Caco-2 (cell line): Measurements from ENCODE around the gene CEP41. TPM values are rescaled to one million over a fixed set of nuclear protein-coding genes. Genes with fewer than 3 reads are reported as not detected.
A peak's percentile ranks its signal among the peaks of the same experiment; 100 is the strongest.

Experiments
- BruUV-seq: library from RNA; stranded (reverse); fragments of 400-500 nt; replicated peaks from 2 replicates; lab custom pipeline; 2021; lab: Mats Ljungman, UMichigan
- CTCF ChIA-PET: fragments of 300-600 bp; sonication (Branson Sonifier 250); formaldehyde crosslinking; loops from one replicate; lab custom pipeline; 2022; ENCODE audit warnings: antibody characterized with exemption; lab: Charles Lee
- POLR2A ChIA-PET: fragments of 300-600 bp; sonication (Branson Sonifier 250); formaldehyde crosslinking; loops from one replicate; lab custom pipeline; 2022; ENCODE audit warnings: antibody characterized with exemption; lab: Charles Lee
- DNase-seq, 2 experiments: peaks; one replicate each; pipeline versions ENCODE4 v3.0.0 to v3.0.0-alpha.2; 2020 to 2022
- H3K27me3 ChIP-seq: replicated peaks from 2 replicates; pipeline ENCODE4 v1.6.0; 2011; ENCODE audit warnings: low read length; ENCODE audit not compliant: control insufficient read depth, insufficient read depth
- H3K36me3 ChIP-seq: 2 replicates; pipeline ENCODE4 v1.5.1; 2011; ENCODE audit warnings: low read length; ENCODE audit not compliant: control insufficient read depth, insufficient read depth
- H3K4me1 ChIP-seq: fragments of 250-450 bp; sonication (Bioruptor Pico); 2 replicates; pipeline ENCODE4 v1.5.1; 2020; ENCODE audit warnings: mild to moderate bottlenecking
- H3K4me3 ChIP-seq: 2 replicates; pipeline ENCODE4 v1.5.1; 2011; ENCODE audit warnings: low read depth, mild to moderate bottlenecking, control low read depth, low read length
- H3K9me3 ChIP-seq: fragments of 250-450 bp; sonication (Bioruptor Pico); 2 replicates; pipeline ENCODE4 v1.5.1; 2020; ENCODE audit warnings: mild to moderate bottlenecking, moderate library complexity
- H3K27ac Mint-ChIP-seq: one replicate; pipeline ENCODE4 v1.8.0; 2022; ENCODE audit warnings: mixed read lengths; ENCODE audit not compliant: unreplicated experiment
- H3K27me3 Mint-ChIP-seq: one replicate; pipeline ENCODE4 v1.8.0; 2022; ENCODE audit warnings: mixed read lengths; ENCODE audit not compliant: insufficient read depth, unreplicated experiment
- H3K36me3 Mint-ChIP-seq: one replicate; pipeline ENCODE4 v1.8.0; 2022; ENCODE audit warnings: mild to moderate bottlenecking, mixed read lengths; ENCODE audit not compliant: insufficient read depth, unreplicated experiment
- H3K4me1 Mint-ChIP-seq: one replicate; pipeline ENCODE4 v1.8.0; 2022; ENCODE audit warnings: low read depth, mixed read lengths; ENCODE audit not compliant: unreplicated experiment
- H3K4me3 Mint-ChIP-seq: one replicate; pipeline ENCODE4 v1.8.0; 2022; ENCODE audit warnings: mild to moderate bottlenecking, moderate library complexity, mixed read lengths; ENCODE audit not compliant: unreplicated experiment
- H3K9me3 Mint-ChIP-seq: one replicate; pipeline ENCODE4 v1.8.0; 2022; ENCODE audit warnings: mixed read lengths; ENCODE audit not compliant: unreplicated experiment
- CTCF ChIP-seq, 2 experiments: fragments of 200-600 bp in 1 of 2; IDR thresholded peaks; 1 replicate in 1 of 2; 2 replicates in 1 of 2; pipeline versions ENCODE4 v1.5.1 to v1.8.0; 2011 to 2022; ENCODE audit warnings: antibody characterized with exemption in 1 of 2, control low read depth in 1 of 2, inconsistent platforms in 1 of 2, low read depth in 1 of 2, low read length in 1 of 2, mild to moderate bottlenecking in 1 of 2, moderate library complexity in 1 of 2; ENCODE audit not compliant: insufficient read depth in 1 of 2, severe bottlenecking in 1 of 2, unreplicated experiment in 1 of 2
- intact Hi-C: fragments of 100-400 bp; cut with micrococcal nuclease; formaldehyde crosslinking; loops from one replicate; pipeline ENCODE4 v1.10.0; 2022; ENCODE audit not compliant: unreplicated experiment
- total RNA-seq: library from RNA; stranded (reverse); gene quantifications from 2 replicates; pipeline ENCODE4 v1.2.3, GENCODE V29; 2022

Gene CEP41
- total RNA-seq, 1 experiment from 2014 or later: 14.9 TPM

- Mint-ChIP-seq H3K36me3 (peaks cover 11% of the 10 kb centered on the region), H3K27me3 (no peaks in the 10 kb centered on the region), H3K4me1 (no peaks in the 10 kb centered on the region), H3K4me3 (no peak overlapping the region), H3K9me3 (peaks cover 3% of the 10 kb centered on the region), H3K27ac (no peak overlapping the region)
- ChIA-PET POLR2A (no interaction called here), CTCF (no interaction called here)
- H3K36me3 ChIP-seq: no peaks in the 10 kb centered on the region
- peaks cover 10% of the 10 kb centered on the region for H3K4me1 ChIP-seq
- no peaks in the 10 kb centered on the region for H3K9me3 ChIP-seq
- BruUV-seq: no TSS peak
- no peak for DNase-seq
- TF ChIP-seq CTCF (IDR thresholded peaks at IDR 0.05; ENCODE audit: insufficient read depth in 1 of 2, low read depth in 1 of 2, low read length in 1 of 2, severe bottlenecking in 1 of 2, unreplicated experiment in 1 of 2): no peak
- no peaks in the 10 kb centered on the region for H3K27me3 ChIP-seq
- H3K4me3 ChIP-seq: no peak overlapping the region
- intact Hi-C loops: loop anchor here (5.0 kb wide), 1 partner anchor 825 kb away; no protein-coding TSS in a partner anchor
These were observed 1.8 kb upstream of the CEP41 start for GRCh38 chr7:130442601-130443000.

GRCh38 chr7:130441408-130441869 lies 623 bp upstream of the CEP41 start:
- Histone ChIP-seq H3K36me3 (no peaks in the 10 kb centered on the region), H3K4me1 (peaks cover 10% of the 10 kb centered on the region), H3K27me3 (no peaks in the 10 kb centered on the region), H3K9me3 (no peaks in the 10 kb centered on the region), H3K4me3 (peak overlapping the region; percentile 34)
- DNase-seq: peak in 1 of 2 experiments; percentile 48
- Mint-ChIP-seq H3K4me1 (no peaks in the 10 kb centered on the region), H3K36me3 (peaks cover 11% of the 10 kb centered on the region), H3K27me3 (no peaks in the 10 kb centered on the region), H3K9me3 (no peaks in the 10 kb centered on the region), H3K4me3 (peak overlapping the region; percentile 99), H3K27ac (peak overlapping the region; percentile 100)
- intact Hi-C loops: loop anchor here (1.0 to 5.0 kb wide), 3 partner anchors 45 to 826 kb away; no protein-coding TSS in a partner anchor
- POLR2A ChIA-PET: interaction anchor here (1.3 kb wide), 3 partner anchors 44 to 236 kb away, joined by 3 to 7 read pairs (median 5); partner anchors contain the start of gene TMEM209
- CTCF ChIA-PET: interaction anchor here (0.9 to 1.1 kb wide), 2 partner anchors 112 to 369 kb away, joined by 3 to 4 read pairs; no protein-coding TSS in a partner anchor
- no peak for TF ChIP-seq CTCF (IDR thresholded peaks at IDR 0.05; ENCODE audit: insufficient read depth in 1 of 2, low read depth in 1 of 2, low read length in 1 of 2, severe bottlenecking in 1 of 2, unreplicated experiment in 1 of 2)
- BruUV-seq: no TSS peak

- Histone ChIP-seq H3K9me3 (no peaks in the 10 kb centered on the region), H3K4me1 (peaks cover 10% of the 10 kb centered on the region), H3K36me3 (no peaks in the 10 kb centered on the region), H3K4me3 (no peak overlapping the region), H3K27me3 (no peaks in the 10 kb centered on the region)
- BruUV-seq: no TSS peak
- POLR2A ChIA-PET: no interaction called here
- no peak for DNase-seq
- intact Hi-C loops: no loop called here
- no peak for TF ChIP-seq CTCF (IDR thresholded peaks at IDR 0.05; ENCODE audit: insufficient read depth in 1 of 2, low read depth in 1 of 2, low read length in 1 of 2, severe bottlenecking in 1 of 2, unreplicated experiment in 1 of 2)
- CTCF ChIA-PET: no interaction called here
- no peaks in the 10 kb centered on the region for H3K9me3 Mint-ChIP-seq
- H3K4me3 Mint-ChIP-seq: no peak overlapping the region
- no peaks in the 10 kb centered on the region for H3K4me1 Mint-ChIP-seq
- no peak overlapping the region for H3K27ac Mint-ChIP-seq
- H3K27me3 Mint-ChIP-seq: no peaks in the 10 kb centered on the region
- peaks cover 11% of the 10 kb centered on the region for H3K36me3 Mint-ChIP-seq
These were observed 4.6 kb downstream of the CEP41 start for GRCh38 chr7:130436253-130436652.
